CD4-positive, CD25-positive, alpha-beta regulatory T cell (primary cell): Measurements from ENCODE around the gene SOHLH2. TPM values are rescaled to one million over a fixed set of nuclear protein-coding genes. Genes with fewer than 3 reads are reported as not detected.

ENCODE experiments used
- ATAC-seq, 2 donors: fragments of 150-1000 bp; cut with Tn5 transposase; one replicate each; pipeline ENCODE4 v1.10.0; 2021; ENCODE audit warnings: low read depth in 2 of 2, moderate number of reproducible peaks in 2 of 2, moderate library complexity in 1 of 2
- DNase-seq, 3 donors: peaks; one replicate each; pipeline versions ENCODE4 v3.0.0 to v3.0.0-alpha.2; 2012 to 2022; ENCODE audit warnings: mixed read lengths in 1 of 3
- H3K27ac ChIP-seq: one replicate; pipeline ENCODE4 v1.7.0; 2013; ENCODE audit warnings: mild to moderate bottlenecking, low read length; ENCODE audit not compliant: insufficient read depth, poor library complexity, severe bottlenecking
- H3K27me3 ChIP-seq: one replicate; pipeline ENCODE4 v1.7.0; 2013; ENCODE audit warnings: low read length; ENCODE audit not compliant: control insufficient read depth, insufficient read depth
- H3K36me3 ChIP-seq: one replicate; pipeline ENCODE4 v1.7.0; 2013; ENCODE audit warnings: mild to moderate bottlenecking, low read length, moderate library complexity; ENCODE audit not compliant: control insufficient read depth, insufficient read depth
- H3K4me1 ChIP-seq: 2 replicates; pipeline ENCODE4 v1.7.0; 2013; ENCODE audit warnings: mild to moderate bottlenecking, low read length; ENCODE audit not compliant: insufficient read depth, control insufficient read depth, poor library complexity, severe bottlenecking
- H3K4me3 ChIP-seq: one replicate; pipeline ENCODE4 v1.7.0; 2013; ENCODE audit warnings: low read depth, mild to moderate bottlenecking, low read length, moderate library complexity
- H3K9me3 ChIP-seq, 2 experiments: 1 replicate in 1 of 2; 2 replicates in 1 of 2; pipeline ENCODE4 v1.7.0; 2013; ENCODE audit warnings: low read length in 2 of 2, mild to moderate bottlenecking in 1 of 2, moderate library complexity in 1 of 2; ENCODE audit not compliant: control insufficient read depth in 2 of 2
- H3K27ac Mint-ChIP-seq, 3 donors: one replicate each; pipeline ENCODE4 v1.8.0; 2020 to 2022; ENCODE audit warnings: mild to moderate bottlenecking in 3 of 3, mixed read lengths in 3 of 3, moderate library complexity in 2 of 3
- H3K27me3 Mint-ChIP-seq: one replicate; pipeline ENCODE4 v1.8.0; 2022; ENCODE audit warnings: mild to moderate bottlenecking, mixed read lengths
- H3K36me3 Mint-ChIP-seq: one replicate; pipeline ENCODE4 v1.8.0; 2020; ENCODE audit warnings: mixed read lengths
- H3K4me1 Mint-ChIP-seq, 4 donors: one replicate each; pipeline ENCODE4 v1.8.0; 2020 to 2022; ENCODE audit warnings: mixed read lengths in 4 of 4, mild to moderate bottlenecking in 1 of 4
- H3K4me3 Mint-ChIP-seq, 4 donors: one replicate each; pipeline ENCODE4 v1.8.0; 2020 to 2022; ENCODE audit warnings: mild to moderate bottlenecking in 4 of 4, mixed read lengths in 4 of 4, moderate library complexity in 3 of 4
- H3K9me3 Mint-ChIP-seq, 7 donors: one replicate each; pipeline ENCODE4 v1.8.0; 2020 to 2022; ENCODE audit warnings: mixed read lengths in 7 of 7, mild to moderate bottlenecking in 3 of 7, moderate library complexity in 2 of 7
- polyA plus RNA-seq, 4 donors: library from polyadenylated mRNA; unstranded; fragments of 300-500 nt; fragmentation: Illumina TruSeq; gene quantifications; one replicate each; pipeline ENCODE4 v1.2.3, GENCODE V29; 2021
- total RNA-seq: library from RNA; stranded (reverse); gene quantifications from one replicate; pipeline ENCODE4 v1.2.3, GENCODE V29; 2022

Gene SOHLH2
- total and polyA plus RNA-seq, 5 donors from 2014 or later: not detected

- Histone ChIP-seq H3K36me3 (no peaks in the 10 kb centered on the region), H3K27ac (no peak overlapping the region), H3K27me3 (no peaks in the 10 kb centered on the region), H3K9me3 (no peaks in the 10 kb centered on the region), H3K4me1 (no peaks in the 10 kb centered on the region), H3K4me3 (no peak overlapping the region)
- H3K4me3 Mint-ChIP-seq: no peak overlapping the region
- no peak overlapping the region for H3K27ac Mint-ChIP-seq
- no peaks in the 10 kb centered on the region for H3K36me3 Mint-ChIP-seq
- no peaks in the 10 kb centered on the region for H3K4me1 Mint-ChIP-seq
- DNase-seq (no peak), ATAC-seq (no peak)
- H3K9me3 Mint-ChIP-seq: peaks cover 0 to 4% (median 2%) of the 10 kb centered on the region in 7 donors
- H3K27me3 Mint-ChIP-seq: no peaks in the 10 kb centered on the region
These were observed 34.3 kb upstream of the SOHLH2 start for GRCh38 chr13:36248700-36249099.

GRCh38 chr13:36244990-36245389 lies 30.6 kb upstream of the SOHLH2 start:
- H3K27me3 ChIP-seq: no peaks in the 10 kb centered on the region
- DNase-seq (no peak), ATAC-seq (no peak)
- Mint-ChIP-seq H3K4me3 (no peak overlapping the region), H3K4me1 (no peaks in the 10 kb centered on the region), H3K9me3 (peaks cover 0 to 4% (median 2%) of the 10 kb centered on the region in 7 donors), H3K36me3 (no peaks in the 10 kb centered on the region), H3K27me3 (no peaks in the 10 kb centered on the region), H3K27ac (no peak overlapping the region)
- no peaks in the 10 kb centered on the region for H3K36me3 ChIP-seq
- no peak overlapping the region for H3K27ac ChIP-seq
- H3K9me3 ChIP-seq: no peaks in the 10 kb centered on the region
- H3K4me1 ChIP-seq: no peaks in the 10 kb centered on the region
- H3K4me3 ChIP-seq: no peak overlapping the region

DNA sequence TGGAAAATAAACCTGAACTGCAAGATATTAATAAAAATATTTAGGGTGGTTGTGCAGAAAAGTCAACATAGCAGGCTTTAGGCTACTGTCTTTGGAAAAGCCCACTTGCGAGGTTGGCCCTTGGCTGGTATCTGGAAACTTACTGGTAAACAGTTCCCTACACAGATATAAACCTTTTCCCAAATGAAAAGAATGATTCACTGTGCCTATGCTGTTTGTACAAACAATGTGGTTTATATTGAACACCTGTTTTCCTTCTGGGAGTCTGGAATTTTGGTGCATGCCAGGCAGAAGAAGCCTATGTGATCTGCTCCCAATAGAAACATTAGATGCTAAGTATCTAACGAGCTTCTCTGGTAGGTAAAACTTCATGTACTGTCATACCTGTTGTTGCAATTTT lies 29.7 kb upstream of the SOHLH2 start:
- Histone ChIP-seq H3K36me3 (no peaks in the 10 kb centered on the region), H3K9me3 (no peaks in the 10 kb centered on the region), H3K27me3 (no peaks in the 10 kb centered on the region), H3K4me3 (no peak overlapping the region), H3K4me1 (no peaks in the 10 kb centered on the region), H3K27ac (no peak overlapping the region)
- no peaks in the 10 kb centered on the region for H3K27me3 Mint-ChIP-seq
- no peak overlapping the region for H3K4me3 Mint-ChIP-seq
- no peaks in the 10 kb centered on the region for H3K4me1 Mint-ChIP-seq
- H3K9me3 Mint-ChIP-seq: peaks cover 0 to 2% (median 2%) of the 10 kb centered on the region in 7 donors
- ATAC-seq (no peak), DNase-seq (no peak)
- no peaks in the 10 kb centered on the region for H3K36me3 Mint-ChIP-seq
- no peak overlapping the region for H3K27ac Mint-ChIP-seq

GRCh38 chr13:36242761-36243160 lies 28.4 kb upstream of the SOHLH2 start:
- H3K27ac ChIP-seq: no peak overlapping the region
- no peaks in the 10 kb centered on the region for H3K9me3 ChIP-seq
- no peaks in the 10 kb centered on the region for H3K4me1 Mint-ChIP-seq
- H3K27me3 Mint-ChIP-seq: no peaks in the 10 kb centered on the region
- H3K36me3 ChIP-seq: no peaks in the 10 kb centered on the region
- ATAC-seq: no peak
- no peak overlapping the region for H3K27ac Mint-ChIP-seq
- no peak overlapping the region for H3K4me3 ChIP-seq
- H3K4me3 Mint-ChIP-seq: no peak overlapping the region
- no peaks in the 10 kb centered on the region for H3K36me3 Mint-ChIP-seq
- no peaks in the 10 kb centered on the region for H3K27me3 ChIP-seq
- H3K9me3 Mint-ChIP-seq: peaks cover 0 to 2% (median 0%) of the 10 kb centered on the region in 7 donors
- no peak for DNase-seq
- no peaks in the 10 kb centered on the region for H3K4me1 ChIP-seq

GRCh38 chr13:36231236-36231635 lies 16.9 kb upstream of the SOHLH2 start:
- H3K27me3 ChIP-seq: no peaks in the 10 kb centered on the region
- Mint-ChIP-seq H3K4me3 (no peak overlapping the region), H3K27me3 (no peaks in the 10 kb centered on the region), H3K9me3 (peaks cover 0 to 9% (median 4%) of the 10 kb centered on the region in 7 donors), H3K36me3 (no peaks in the 10 kb centered on the region), H3K27ac (no peak overlapping the region), H3K4me1 (no peaks in the 10 kb centered on the region)
- no peaks in the 10 kb centered on the region for H3K9me3 ChIP-seq
- H3K4me3 ChIP-seq: no peak overlapping the region
- H3K27ac ChIP-seq: no peak overlapping the region
- no peaks in the 10 kb centered on the region for H3K4me1 ChIP-seq
- no peak for ATAC-seq
- no peak for DNase-seq
- H3K36me3 ChIP-seq: no peaks in the 10 kb centered on the region

GRCh38 chr13:36224730-36225129 lies 10.4 kb upstream of the SOHLH2 start:
- H3K4me1 ChIP-seq: no peaks in the 10 kb centered on the region
- H3K27me3 Mint-ChIP-seq: no peaks in the 10 kb centered on the region

GRCh38 chr13:36219883-36220282 lies 5.5 kb upstream of the SOHLH2 start:
- ATAC-seq (no peak), DNase-seq (no peak)
- H3K4me3 Mint-ChIP-seq: no peak overlapping the region
- no peak overlapping the region for H3K27ac ChIP-seq
- no peaks in the 10 kb centered on the region for H3K36me3 Mint-ChIP-seq
- no peaks in the 10 kb centered on the region for H3K36me3 ChIP-seq
- H3K9me3 Mint-ChIP-seq: peaks cover 0 to 14% (median 2%) of the 10 kb centered on the region in 7 donors
- H3K27ac Mint-ChIP-seq: no peak overlapping the region
- no peaks in the 10 kb centered on the region for H3K9me3 ChIP-seq
- no peaks in the 10 kb centered on the region for H3K4me1 ChIP-seq
- no peaks in the 10 kb centered on the region for H3K4me1 Mint-ChIP-seq
- no peak overlapping the region for H3K4me3 ChIP-seq
- H3K27me3 Mint-ChIP-seq: no peaks in the 10 kb centered on the region
- H3K27me3 ChIP-seq: no peaks in the 10 kb centered on the region

More at GRCh38 chr13:36224730-36225129, 10.4 kb upstream of the SOHLH2 start:
- no peaks in the 10 kb centered on the region for H3K36me3 Mint-ChIP-seq
- Histone ChIP-seq H3K4me3 (no peak overlapping the region), H3K36me3 (no peaks in the 10 kb centered on the region), H3K27ac (no peak overlapping the region), H3K9me3 (no peaks in the 10 kb centered on the region), H3K27me3 (no peaks in the 10 kb centered on the region)
- no peak overlapping the region for H3K27ac Mint-ChIP-seq
- peaks cover 0 to 13% (median 6%) of the 10 kb centered on the region in 7 donors for H3K9me3 Mint-ChIP-seq
- H3K4me3 Mint-ChIP-seq: no peak overlapping the region
- ATAC-seq (no peak), DNase-seq (no peak)
- no peaks in the 10 kb centered on the region for H3K4me1 Mint-ChIP-seq

- ATAC-seq: no peak
- Histone ChIP-seq H3K36me3 (no peaks in the 10 kb centered on the region), H3K4me1 (no peaks in the 10 kb centered on the region), H3K9me3 (no peaks in the 10 kb centered on the region), H3K4me3 (no peak overlapping the region), H3K27me3 (no peaks in the 10 kb centered on the region), H3K27ac (no peak overlapping the region)
- H3K4me3 Mint-ChIP-seq: no peak overlapping the region
- H3K27ac Mint-ChIP-seq: no peak overlapping the region
- peaks cover 0 to 10% (median 2%) of the 10 kb centered on the region in 7 donors for H3K9me3 Mint-ChIP-seq
- H3K36me3 Mint-ChIP-seq: no peaks in the 10 kb centered on the region
- no peaks in the 10 kb centered on the region for H3K27me3 Mint-ChIP-seq
- H3K4me1 Mint-ChIP-seq: no peaks in the 10 kb centered on the region
- DNase-seq: no peak
These were observed 3.1 kb upstream of the SOHLH2 start for GRCh38 chr13:36217456-36217855.
